Muscle of leg (tissue), 11 donors: ENCODE measurements around the gene CDH23. TPM values are rescaled to one million over a fixed set of nuclear protein-coding genes. Genes with fewer than 3 reads are reported as not detected.
"Not testable (repeated sequence)": the region's sequence is repeated elsewhere in the genome, so short reads cannot be mapped to it uniquely, and the experiment has no call there.

Experiments
- DNase-seq: peaks from one replicate; pipeline ENCODE4 v3.0.0; 2013
- H3K27ac ChIP-seq: one replicate; pipeline ENCODE4 v1.5.1; 2013; ENCODE audit warnings: mild to moderate bottlenecking, low read length, control low read depth
- H3K27me3 ChIP-seq: one replicate; pipeline ENCODE4 v1.6.1; 2013; ENCODE audit warnings: low read length; ENCODE audit not compliant: control insufficient read depth, insufficient read depth
- H3K36me3 ChIP-seq: one replicate; pipeline ENCODE4 v1.6.1; 2013; ENCODE audit warnings: low read length; ENCODE audit not compliant: control insufficient read depth, insufficient read depth
- H3K4me1 ChIP-seq: one replicate; pipeline ENCODE4 v1.6.1; 2013; ENCODE audit warnings: low read length; ENCODE audit not compliant: control insufficient read depth, insufficient read depth
- H3K4me3 ChIP-seq: one replicate; pipeline ENCODE4 v1.5.1; 2013; ENCODE audit warnings: low read length, control low read depth
- H3K9me3 ChIP-seq: replicated peaks from 2 replicates; pipeline ENCODE4 v1.6.1; 2013; ENCODE audit warnings: low read depth, low read length; ENCODE audit not compliant: control insufficient read depth
- WGBS: methylation state at CpG from one replicate; pipeline ENCODE4 v1.1.5; 2013; ENCODE audit warnings: missing lambda C conversion rate; ENCODE audit not compliant: insufficient coverage; 5-methylcytosine and 5-hydroxymethylcytosine counted together
- polyA plus RNA-seq, 8 donors: library from polyadenylated mRNA; unstranded; fragments of 120-200 nt; gene quantifications; one replicate each; pipeline versions ENCODE4 v1.2.1 to v1.2.3, GENCODE V29; 2013; ENCODE audit warnings: inconsistent platforms in 1 of 8, low replicate concordance in 1 of 8; ENCODE audit not compliant: insufficient read length in 8 of 8, insufficient read depth in 1 of 8
- total RNA-seq: library from RNA; stranded (reverse); fragments of 120-200 nt; gene quantifications from one replicate; pipeline ENCODE4 v1.2.4, GENCODE V29; 2013

CDH23 gene
- total and polyA plus RNA-seq, 9 donors = 3.4 to 5.7 (median 4.9) TPM

- no peaks in the 10 kb centered on the region for H3K9me3 ChIP-seq
- H3K27me3 ChIP-seq = no peaks in the 10 kb centered on the region
- H3K36me3 ChIP-seq = no peaks in the 10 kb centered on the region
- peak; percentile 83 for DNase-seq
- H3K27ac ChIP-seq = peak overlapping the region; percentile 71
- peaks cover 18% of the 10 kb centered on the region for H3K4me1 ChIP-seq
- H3K4me3 ChIP-seq = no peak overlapping the region
- 24% methylated on average over 6 of the region's 10 CpGs for WGBS
Observed at GRCh38 chr10:71598621-71599055, 201.9 kb downstream of the CDH23 start.

- Histone ChIP-seq H3K27ac (no peak overlapping the region), H3K4me1 (peaks cover 18% of the 10 kb centered on the region), H3K9me3 (no peaks in the 10 kb centered on the region), H3K27me3 (no peaks in the 10 kb centered on the region), H3K4me3 (no peak overlapping the region), H3K36me3 (no peaks in the 10 kb centered on the region)
- no CpG with 5 or more reads among the region's 2 CpGs for WGBS
- no peak for DNase-seq
Observed at GRCh38 chr10:71599518-71599917, 202.8 kb downstream of the CDH23 start.

- H3K27me3 ChIP-seq, H3K36me3 ChIP-seq, H3K9me3 ChIP-seq, H3K4me3 ChIP-seq, DNase-seq, H3K27ac ChIP-seq: not testable (repeated sequence)
- 95% methylated on average over 7 of the region's 8 CpGs for WGBS
- peaks cover 18% of the 10 kb centered on the region for H3K4me1 ChIP-seq
Observed at GRCh38 chr10:71600242-71600641, 203.5 kb downstream of the CDH23 start.

- H3K9me3 ChIP-seq = no peaks in the 10 kb centered on the region
- WGBS = no CpG with 5 or more reads among the region's 2 CpGs
- no peak overlapping the region for H3K27ac ChIP-seq
- no peaks in the 10 kb centered on the region for H3K36me3 ChIP-seq
- DNase-seq = no peak
- peaks cover 18% of the 10 kb centered on the region for H3K4me1 ChIP-seq
- H3K27me3 ChIP-seq = no peaks in the 10 kb centered on the region
- H3K4me3 ChIP-seq = no peak overlapping the region
Observed at GRCh38 chr10:71600849-71601248, 204.1 kb downstream of the CDH23 start.

- no CpG with 5 or more reads among the region's 5 CpGs for WGBS
- Histone ChIP-seq H3K9me3 (no peaks in the 10 kb centered on the region), H3K36me3 (no peaks in the 10 kb centered on the region), H3K4me3 (no peak overlapping the region), H3K27me3 (no peaks in the 10 kb centered on the region), H3K4me1 (peaks cover 18% of the 10 kb centered on the region), H3K27ac (no peak overlapping the region)
- DNase-seq = no peak
Observed at GRCh38 chr10:71601273-71601672, 204.6 kb downstream of the CDH23 start.

- Histone ChIP-seq H3K27ac (no peak overlapping the region), H3K4me3 (no peak overlapping the region), H3K9me3 (no peaks in the 10 kb centered on the region), H3K27me3 (no peaks in the 10 kb centered on the region), H3K36me3 (no peaks in the 10 kb centered on the region), H3K4me1 (peaks cover 7% of the 10 kb centered on the region)
- 46% methylated on average over 7 of the region's 7 CpGs for WGBS
- DNase-seq = no peak
Observed at GRCh38 chr10:71603150-71603549, 206.4 kb downstream of the CDH23 start.

- WGBS = 100% methylated on average over 3 of the region's 4 CpGs
- H3K4me3 ChIP-seq = no peak overlapping the region
- H3K9me3 ChIP-seq = no peaks in the 10 kb centered on the region
- no peak for DNase-seq
- H3K4me1 ChIP-seq = peaks cover 1% of the 10 kb centered on the region
- no peaks in the 10 kb centered on the region for H3K36me3 ChIP-seq
- no peaks in the 10 kb centered on the region for H3K27me3 ChIP-seq
- H3K27ac ChIP-seq = no peak overlapping the region
Observed at GRCh38 chr10:71603754-71604153, 207.0 kb downstream of the CDH23 start.

- H3K9me3 ChIP-seq = no peaks in the 10 kb centered on the region
- H3K4me1 ChIP-seq = peaks cover 2% of the 10 kb centered on the region
- H3K36me3 ChIP-seq = no peaks in the 10 kb centered on the region
- 80% methylated on average over 5 of the region's 8 CpGs for WGBS
- no peak overlapping the region for H3K4me3 ChIP-seq
- no peak overlapping the region for H3K27ac ChIP-seq
- no peak for DNase-seq
- no peaks in the 10 kb centered on the region for H3K27me3 ChIP-seq
Observed at GRCh38 chr10:71604324-71605018, 207.8 kb downstream of the CDH23 start.

- WGBS = 44% methylated on average over 2 of the region's 2 CpGs
- H3K36me3 ChIP-seq = no peaks in the 10 kb centered on the region
- H3K9me3 ChIP-seq = no peaks in the 10 kb centered on the region
- H3K4me3 ChIP-seq = no peak overlapping the region
- no peaks in the 10 kb centered on the region for H3K27me3 ChIP-seq
- no peak for DNase-seq
- H3K4me1 ChIP-seq = peaks cover 2% of the 10 kb centered on the region
- no peak overlapping the region for H3K27ac ChIP-seq
Observed at GRCh38 chr10:71605263-71605962, 208.7 kb downstream of the CDH23 start.

GRCh38 chr10:71606257-71607081 is 209.7 kb downstream of the CDH23 start:
- 83% methylated on average over 4 of the region's 9 CpGs for WGBS
- no peaks in the 10 kb centered on the region for H3K9me3 ChIP-seq
- peaks cover 8% of the 10 kb centered on the region for H3K4me1 ChIP-seq
- H3K4me3 ChIP-seq = no peak overlapping the region
- peaks cover 3% of the 10 kb centered on the region for H3K27me3 ChIP-seq
- no peaks in the 10 kb centered on the region for H3K36me3 ChIP-seq
- H3K27ac ChIP-seq = no peak overlapping the region
- DNase-seq = no peak
